GM18951 (cell line): Measurements from ENCODE around the gene TCF7L1.
"Not testable (repeated sequence)": the region's sequence is repeated elsewhere in the genome, so short reads cannot be mapped to it uniquely, and the experiment has no call there.

Source experiments
- POLR2A ChIP-seq: IDR thresholded peaks from 4 replicates; pipeline ENCODE4 v1.6.1; 2011; ENCODE audit warnings: mild to moderate bottlenecking; ENCODE audit not compliant: insufficient read length, insufficient read depth; ENCODE audit errors: extremely low read depth
- in situ Hi-C: fragments of 300-500 bp; cut with MboI; formaldehyde crosslinking; loops from one replicate; pipeline ENCODE4 v1.12.0; 2022; ENCODE audit warnings: low sequenced_read_pairs, mixed read lengths, inconsistent platforms; ENCODE audit not compliant: unreplicated experiment

Gene TCF7L1

GRCh38 chr2:85143463-85144082 is 10.4 kb downstream of the TCF7L1 start:
- in situ Hi-C loops = no loop called here
- no peak for TF ChIP-seq POLR2A

GRCh38 chr2:85145116-85145820 is 12.1 kb downstream of the TCF7L1 start:
- in situ Hi-C loops = no loop called here
- TF ChIP-seq POLR2A = no peak

- in situ Hi-C loops = no loop called here
- TF ChIP-seq POLR2A = no peak
Measured at GRCh38 chr2:85148190-85148589, 15.0 kb downstream of the TCF7L1 start.

- in situ Hi-C loops = no loop called here
- TF ChIP-seq POLR2A = no peak
Measured at GRCh38 chr2:85151026-85151425, 17.8 kb downstream of the TCF7L1 start.

- in situ Hi-C loops = no loop called here
Measured at GRCh38 chr2:85152895-85153294, 19.7 kb downstream of the TCF7L1 start.

GRCh38 chr2:85154048-85154753 is 21.0 kb downstream of the TCF7L1 start:
- TF ChIP-seq POLR2A = no peak
- in situ Hi-C loops = no loop called here

More at GRCh38 chr2:85152895-85153294, 19.7 kb downstream of the TCF7L1 start:
- TF ChIP-seq POLR2A = no peak

GRCh38 chr2:85155082-85155481 is 21.9 kb downstream of the TCF7L1 start:
- in situ Hi-C loops = not testable (repeated sequence)

GRCh38 chr2:85156153-85156552 is 23.0 kb downstream of the TCF7L1 start:
- in situ Hi-C loops = no loop called here
- TF ChIP-seq POLR2A = no peak

GRCh38 chr2:85156619-85157018 is 23.4 kb downstream of the TCF7L1 start:
- TF ChIP-seq POLR2A = no peak
- in situ Hi-C loops = no loop called here

- no peak for TF ChIP-seq POLR2A
- in situ Hi-C loops = no loop called here
Measured at GRCh38 chr2:85157345-85157744, 24.2 kb downstream of the TCF7L1 start.

- in situ Hi-C loops = no loop called here
- TF ChIP-seq POLR2A = no peak
Measured at GRCh38 chr2:85158559-85159273, 25.5 kb downstream of the TCF7L1 start.

GRCh38 chr2:85159589-85159988 is 26.4 kb downstream of the TCF7L1 start:
- in situ Hi-C loops = no loop called here
- TF ChIP-seq POLR2A = no peak
